Measurements from ENCODE around the gene STK32B.
A peak's percentile ranks its signal among the peaks of the same experiment; 100 is the strongest.
"Not testable (repeated sequence)": the region's sequence is repeated elsewhere in the genome, so short reads cannot be mapped to it uniquely, and the experiment has no call there.

STK32B gene

GRCh38 chr4:5276475-5277075 is 225.3 kb downstream of the STK32B start:
- DNase-seq = no peak

GRCh38 chr4:5277079-5277478 is 225.8 kb downstream of the STK32B start:
- DNase-seq = no peak

GRCh38 chr4:5278213-5278612 is 226.9 kb downstream of the STK32B start:
- DNase-seq = no peak

- not testable (repeated sequence) for DNase-seq
Observed at GRCh38 chr4:5280069-5280468, 228.8 kb downstream of the STK32B start.

- no peak for DNase-seq
Observed at GRCh38 chr4:5280828-5281227, 229.5 kb downstream of the STK32B start.

GRCh38 chr4:5283837-5284236 is 232.6 kb downstream of the STK32B start:
- DNase-seq = no peak

GRCh38 chr4:5284517-5284916 is 233.2 kb downstream of the STK32B start:
- no peak for DNase-seq

GRCh38 chr4:5292101-5292500 is 240.8 kb downstream of the STK32B start:
- no peak for DNase-seq

GRCh38 chr4:5298000-5298787 is 246.9 kb downstream of the STK32B start:
- DNase-seq = not testable (repeated sequence)

- DNase-seq = no peak
Observed at GRCh38 chr4:5300283-5300682, 249.0 kb downstream of the STK32B start.

- DNase-seq = no peak
Observed at GRCh38 chr4:5307928-5308327, 256.6 kb downstream of the STK32B start.

GRCh38 chr4:5322321-5322720 is 271.0 kb downstream of the STK32B start:
- no peak for DNase-seq

GRCh38 chr4:5330339-5330989 is 279.2 kb downstream of the STK32B start:
- DNase-seq = no peak

GRCh38 chr4:5337731-5338130 is 286.5 kb downstream of the STK32B start:
- DNase-seq = no peak

- DNase-seq = no peak
Observed at GRCh38 chr4:5338531-5338930, 287.3 kb downstream of the STK32B start.

GRCh38 chr4:5340991-5341451 is 289.7 kb downstream of the STK32B start:
- no peak for DNase-seq

GRCh38 chr4:5341526-5341925 is 290.2 kb downstream of the STK32B start:
- no peak for DNase-seq

GRCh38 chr4:5355846-5356245 is 304.6 kb downstream of the STK32B start:
- no peak for DNase-seq

- DNase-seq = no peak
Observed at GRCh38 chr4:5357870-5358269, 306.6 kb downstream of the STK32B start.

- peak; percentile 22 for DNase-seq
Observed at GRCh38 chr4:5361968-5362367, 310.7 kb downstream of the STK32B start.

- DNase-seq = no peak
Observed at GRCh38 chr4:5364406-5364805, 313.1 kb downstream of the STK32B start.

- no peak for DNase-seq
Observed at GRCh38 chr4:5365071-5366008, 314.1 kb downstream of the STK32B start.

GRCh38 chr4:5366009-5366386 is 314.7 kb downstream of the STK32B start:
- DNase-seq = no peak
